Neural cell (in vitro differentiated cells): Measurements from ENCODE around the gene MEIS1. TPM values are rescaled to one million over a fixed set of nuclear protein-coding genes. Genes with fewer than 3 reads are reported as not detected.

Source experiments
- H2AFZ ChIP-seq: fragments of 200-600, 300-800 bp; sonication (generic), shearing (Covaris generic); 2 replicates; pipeline ENCODE4 v1.6.0; 2014; ENCODE audit warnings: low read depth, mild to moderate bottlenecking, antibody characterized with exemption, low read length, moderate library complexity
- H3F3A ChIP-seq: fragments of 200-600 bp; shearing (Covaris generic); 2 replicates; pipeline ENCODE4 v1.6.1; 2016; ENCODE audit warnings: mild to moderate bottlenecking, moderate library complexity, mixed read lengths, antibody characterized with exemption, low read length; ENCODE audit not compliant: insufficient read depth, poor library complexity, severe bottlenecking
- H3K27ac ChIP-seq: fragments of 200-600, 300-800 bp; sonication (generic), shearing (Covaris generic); 2 replicates; pipeline ENCODE4 v1.5.1; 2014; ENCODE audit warnings: mild to moderate bottlenecking, low read length, moderate library complexity
- H3K27me3 ChIP-seq: fragments of 300-800, 200-600 bp; sonication (generic), shearing (Covaris generic); 2 replicates; pipeline ENCODE4 v1.6.0; 2014; ENCODE audit warnings: mild to moderate bottlenecking, low read depth, low read length, moderate library complexity; ENCODE audit not compliant: insufficient read depth
- H3K36me3 ChIP-seq: fragments of 300-800, 200-600 bp; sonication (generic), shearing (Covaris generic); 2 replicates; pipeline ENCODE4 v1.5.1; 2014; ENCODE audit warnings: mild to moderate bottlenecking, antibody characterized with exemption, low read length, moderate library complexity; ENCODE audit not compliant: insufficient read depth
- H3K4me2 ChIP-seq: fragments of 300-800, 200-600 bp; sonication (generic), shearing (Covaris generic); 2 replicates; pipeline ENCODE4 v1.6.0; 2014; ENCODE audit warnings: mild to moderate bottlenecking, low read length
- H3K4me3 ChIP-seq: fragments of 300-800, 200-600 bp; sonication (generic), shearing (Covaris generic); 2 replicates; pipeline ENCODE4 v1.5.1; 2014; ENCODE audit warnings: mild to moderate bottlenecking, low read length, moderate library complexity
- H3K79me2 ChIP-seq: fragments of 200-600 bp; shearing (Covaris generic); replicated peaks from 2 replicates; pipeline ENCODE4 v1.6.0; 2014; ENCODE audit warnings: mild to moderate bottlenecking, low read length, moderate library complexity; ENCODE audit not compliant: insufficient read depth
- H3K9ac ChIP-seq: fragments of 300-800, 200-600 bp; sonication (generic), shearing (Covaris generic); 2 replicates; pipeline ENCODE4 v1.6.1; 2016; ENCODE audit warnings: mild to moderate bottlenecking, low read length, mixed read lengths
- H3K9me2 ChIP-seq: fragments of 200-600 bp; shearing (Covaris generic); 2 replicates; pipeline ENCODE4 v1.6.1; 2016; ENCODE audit warnings: mild to moderate bottlenecking, low read length, mixed read lengths; ENCODE audit not compliant: insufficient read depth
- H3K9me3 ChIP-seq: fragments of 200-600, 300-800 bp; sonication (generic), shearing (Covaris generic); 2 replicates; pipeline ENCODE4 v1.6.1; 2016; ENCODE audit warnings: mild to moderate bottlenecking, mixed run types, low read length, moderate library complexity, mixed read lengths
- H4K20me1 ChIP-seq: fragments of 200-600 bp; shearing (Covaris generic); 2 replicates; pipeline ENCODE4 v1.6.1; 2016; ENCODE audit warnings: mild to moderate bottlenecking, mixed run types; ENCODE audit not compliant: insufficient read depth
- EP300 ChIP-seq: fragments of 450-650 bp; conservative IDR thresholded peaks from 2 replicates; pipeline ENCODE4 v1.6.1; 2014; ENCODE audit warnings: antibody characterized with exemption, mild to moderate bottlenecking, moderate library complexity; ENCODE audit not compliant: poor library complexity, severe bottlenecking
- EZH2 ChIP-seq: fragments of 200-600, 300-800 bp; shearing (Covaris generic), sonication (generic); IDR thresholded peaks from 2 replicates; pipeline ENCODE4 v1.6.1; 2014; ENCODE audit warnings: antibody characterized with exemption, low read length, borderline replicate concordance, mild to moderate bottlenecking; ENCODE audit not compliant: insufficient read depth, poor library complexity, severe bottlenecking
- MXI1 ChIP-seq: fragments of 450-650 bp; conservative IDR thresholded peaks from 2 replicates; pipeline ENCODE4 v1.6.1; 2014; ENCODE audit warnings: antibody characterized with exemption, mild to moderate bottlenecking; ENCODE audit not compliant: poor library complexity, severe bottlenecking
- POLR2AphosphoS5 ChIP-seq: IDR thresholded peaks from 2 replicates; pipeline ENCODE4 v1.6.1; 2012
- RAD21 ChIP-seq: fragments of 450-650 bp; conservative IDR thresholded peaks from 2 replicates; pipeline ENCODE4 v1.6.1; 2014; ENCODE audit warnings: antibody characterized with exemption, mild to moderate bottlenecking, moderate library complexity
- SMC3 ChIP-seq: fragments of 450-650 bp; conservative IDR thresholded peaks from 2 replicates; pipeline ENCODE4 v1.6.1; 2014; ENCODE audit warnings: antibody characterized with exemption, mild to moderate bottlenecking, moderate library complexity; ENCODE audit not compliant: poor library complexity
- TAF1 ChIP-seq: IDR thresholded peaks from 2 replicates; pipeline ENCODE4 v1.6.1; 2012; ENCODE audit warnings: low read depth
- polyA plus RNA-seq: library from polyadenylated mRNA; depleted of rRNA; stranded (reverse); fragments of >200 nt; gene quantifications from 2 replicates; pipeline ENCODE4 v1.2.3, GENCODE V29; 2014
- TF ChIP-seq, protein P1 (sequence below): fragments of 450-650 bp; IDR thresholded peaks from 2 replicates; pipeline ENCODE4 v1.5.1; 2014; ENCODE audit warnings: antibody characterized with exemption, mild to moderate bottlenecking, moderate library complexity; ENCODE audit not compliant: poor library complexity, severe bottlenecking
- TF ChIP-seq, protein P2 (sequence below): IDR thresholded peaks from 2 replicates; pipeline ENCODE4 v1.6.1; 2012; ENCODE audit warnings: borderline replicate concordance

The MEIS1 gene
- polyA plus RNA-seq, 1 donor from 2014 or later: 46.5 TPM

DNA sequence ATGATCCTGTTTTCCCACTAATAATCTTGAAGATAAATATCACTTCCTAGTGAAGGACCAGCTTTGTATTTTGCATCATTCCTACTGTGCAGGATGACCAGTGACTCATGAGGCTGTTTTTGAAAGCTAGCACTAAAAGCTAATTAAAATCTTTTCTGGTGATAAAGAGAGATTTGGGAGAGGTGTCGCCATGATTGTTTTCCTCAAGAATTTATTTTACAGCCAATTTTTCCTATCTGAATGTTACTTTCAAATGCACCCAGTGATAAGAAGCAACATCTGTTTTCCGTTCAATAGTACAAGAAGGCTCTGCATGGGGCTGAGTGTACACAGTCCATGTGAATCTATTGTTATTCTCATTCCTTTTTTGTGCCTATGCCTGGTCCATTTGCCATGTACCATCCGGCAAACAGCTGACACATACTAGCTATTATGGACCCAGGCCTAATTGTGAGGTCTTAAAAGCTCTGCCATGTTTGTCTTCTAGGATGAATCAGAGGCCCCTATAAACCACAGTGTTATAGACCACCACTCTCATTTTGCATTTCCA lies 28.4 kb downstream of the MEIS1 start:
- Histone ChIP-seq H2AFZ (no peak overlapping the region), H3K9ac (no peak overlapping the region), H3K36me3 (no peaks in the 10 kb centered on the region), H3K9me3 (no peaks in the 10 kb centered on the region), H3K4me2 (no peak overlapping the region), H3K27ac (peak overlapping the region; percentile 67), H3K4me3 (no peak overlapping the region), H3K79me2 (peaks cover 23% of the 10 kb centered on the region), H3K27me3 (no peaks in the 10 kb centered on the region), H3K9me2 (no peaks in the 10 kb centered on the region), H3F3A (peaks cover 6% of the 10 kb centered on the region), H4K20me1 (no peaks in the 10 kb centered on the region)
- TF ChIP-seq TAF1 (no peak), SMC3 (no peak)

DNA sequence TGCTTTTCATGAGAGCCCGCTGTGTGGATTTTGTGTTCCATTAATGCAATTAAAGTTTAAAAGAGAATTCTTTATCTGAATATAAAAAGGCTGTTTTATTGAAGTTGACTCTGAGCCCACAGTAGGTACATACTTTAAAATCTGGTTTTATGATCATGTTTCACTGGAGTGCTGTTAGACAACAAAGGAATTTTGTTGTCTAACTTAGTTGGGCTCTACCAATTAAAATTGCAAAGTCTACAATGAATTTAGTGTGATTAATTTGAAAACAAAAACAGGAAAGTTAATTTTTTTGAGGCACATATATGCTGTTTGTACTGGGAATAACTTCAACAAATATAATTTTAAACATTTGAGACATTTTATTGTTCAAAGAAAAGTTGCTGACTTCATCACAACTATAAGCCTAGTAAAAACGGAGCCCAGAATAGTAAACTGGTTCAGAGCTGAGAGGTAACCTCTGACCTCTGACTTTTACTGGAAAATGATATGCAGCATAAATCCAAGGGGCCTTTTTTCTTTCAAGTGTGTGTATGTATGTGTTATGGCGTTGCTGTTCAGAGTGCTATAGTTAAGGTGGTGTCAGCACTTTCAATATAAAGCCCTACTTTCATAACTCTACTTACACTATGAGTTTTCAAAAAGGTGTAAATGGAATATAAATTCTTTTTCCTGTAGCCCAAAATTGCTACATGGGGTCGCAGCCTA lies 30.2 kb downstream of the MEIS1 start:
- Histone ChIP-seq H3K27me3 (no peaks in the 10 kb centered on the region), H3F3A (peaks cover 6% of the 10 kb centered on the region), H2AFZ (no peak overlapping the region), H3K4me3 (no peak overlapping the region), H4K20me1 (no peaks in the 10 kb centered on the region), H3K27ac (no peak overlapping the region), H3K79me2 (peaks cover 16% of the 10 kb centered on the region), H3K9ac (no peak overlapping the region), H3K9me3 (no peaks in the 10 kb centered on the region), H3K9me2 (no peaks in the 10 kb centered on the region), H3K4me2 (no peak overlapping the region), H3K36me3 (no peaks in the 10 kb centered on the region)
- TF ChIP-seq, protein P1, sequence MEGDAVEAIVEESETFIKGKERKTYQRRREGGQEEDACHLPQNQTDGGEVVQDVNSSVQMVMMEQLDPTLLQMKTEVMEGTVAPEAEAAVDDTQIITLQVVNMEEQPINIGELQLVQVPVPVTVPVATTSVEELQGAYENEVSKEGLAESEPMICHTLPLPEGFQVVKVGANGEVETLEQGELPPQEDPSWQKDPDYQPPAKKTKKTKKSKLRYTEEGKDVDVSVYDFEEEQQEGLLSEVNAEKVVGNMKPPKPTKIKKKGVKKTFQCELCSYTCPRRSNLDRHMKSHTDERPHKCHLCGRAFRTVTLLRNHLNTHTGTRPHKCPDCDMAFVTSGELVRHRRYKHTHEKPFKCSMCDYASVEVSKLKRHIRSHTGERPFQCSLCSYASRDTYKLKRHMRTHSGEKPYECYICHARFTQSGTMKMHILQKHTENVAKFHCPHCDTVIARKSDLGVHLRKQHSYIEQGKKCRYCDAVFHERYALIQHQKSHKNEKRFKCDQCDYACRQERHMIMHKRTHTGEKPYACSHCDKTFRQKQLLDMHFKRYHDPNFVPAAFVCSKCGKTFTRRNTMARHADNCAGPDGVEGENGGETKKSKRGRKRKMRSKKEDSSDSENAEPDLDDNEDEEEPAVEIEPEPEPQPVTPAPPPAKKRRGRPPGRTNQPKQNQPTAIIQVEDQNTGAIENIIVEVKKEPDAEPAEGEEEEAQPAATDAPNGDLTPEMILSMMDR: no peak
- TF ChIP-seq SMC3 (no peak), POLR2AphosphoS5 (no peak), MXI1 (no peak), EP300 (no peak), RAD21 (no peak), TAF1 (no peak), EZH2 (no peak)
- TF ChIP-seq, protein P2, sequence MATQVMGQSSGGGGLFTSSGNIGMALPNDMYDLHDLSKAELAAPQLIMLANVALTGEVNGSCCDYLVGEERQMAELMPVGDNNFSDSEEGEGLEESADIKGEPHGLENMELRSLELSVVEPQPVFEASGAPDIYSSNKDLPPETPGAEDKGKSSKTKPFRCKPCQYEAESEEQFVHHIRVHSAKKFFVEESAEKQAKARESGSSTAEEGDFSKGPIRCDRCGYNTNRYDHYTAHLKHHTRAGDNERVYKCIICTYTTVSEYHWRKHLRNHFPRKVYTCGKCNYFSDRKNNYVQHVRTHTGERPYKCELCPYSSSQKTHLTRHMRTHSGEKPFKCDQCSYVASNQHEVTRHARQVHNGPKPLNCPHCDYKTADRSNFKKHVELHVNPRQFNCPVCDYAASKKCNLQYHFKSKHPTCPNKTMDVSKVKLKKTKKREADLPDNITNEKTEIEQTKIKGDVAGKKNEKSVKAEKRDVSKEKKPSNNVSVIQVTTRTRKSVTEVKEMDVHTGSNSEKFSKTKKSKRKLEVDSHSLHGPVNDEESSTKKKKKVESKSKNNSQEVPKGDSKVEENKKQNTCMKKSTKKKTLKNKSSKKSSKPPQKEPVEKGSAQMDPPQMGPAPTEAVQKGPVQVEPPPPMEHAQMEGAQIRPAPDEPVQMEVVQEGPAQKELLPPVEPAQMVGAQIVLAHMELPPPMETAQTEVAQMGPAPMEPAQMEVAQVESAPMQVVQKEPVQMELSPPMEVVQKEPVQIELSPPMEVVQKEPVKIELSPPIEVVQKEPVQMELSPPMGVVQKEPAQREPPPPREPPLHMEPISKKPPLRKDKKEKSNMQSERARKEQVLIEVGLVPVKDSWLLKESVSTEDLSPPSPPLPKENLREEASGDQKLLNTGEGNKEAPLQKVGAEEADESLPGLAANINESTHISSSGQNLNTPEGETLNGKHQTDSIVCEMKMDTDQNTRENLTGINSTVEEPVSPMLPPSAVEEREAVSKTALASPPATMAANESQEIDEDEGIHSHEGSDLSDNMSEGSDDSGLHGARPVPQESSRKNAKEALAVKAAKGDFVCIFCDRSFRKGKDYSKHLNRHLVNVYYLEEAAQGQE: no peak
